PFSK-1 (cell line): ENCODE measurements around the gene HOXA9.

Source experiments
- FOXP2 ChIP-seq: optimal IDR thresholded peaks from 2 replicates; pipeline ENCODE3; 2011; ENCODE audit warnings: borderline replicate concordance, control low read depth, inconsistent platforms; ENCODE audit not compliant: insufficient read depth; ENCODE audit errors: extremely low read length, extremely low read depth
- POLR2AphosphoS5 ChIP-seq: IDR thresholded peaks from 2 replicates; pipeline ENCODE4 v1.6.1; 2012; ENCODE audit warnings: low read depth, mild to moderate bottlenecking, control low read depth, low read length, moderate library complexity
- TAF1 ChIP-seq: IDR thresholded peaks from 2 replicates; pipeline ENCODE4 v1.6.1; 2012; ENCODE audit warnings: low read length, control low read depth, borderline replicate concordance; ENCODE audit not compliant: insufficient read depth
- TF ChIP-seq, protein P1 (sequence below), 2 experiments: IDR thresholded peaks; 2 replicates each; pipeline versions ENCODE4 v1.6.1 to v1.8.0; 2011 to 2012; ENCODE audit warnings: low read depth in 2 of 2, low read length in 2 of 2, control low read depth in 1 of 2, inconsistent platforms in 1 of 2, mild to moderate bottlenecking in 1 of 2, moderate library complexity in 1 of 2; ENCODE audit not compliant: insufficient read depth in 1 of 2

DNA sequence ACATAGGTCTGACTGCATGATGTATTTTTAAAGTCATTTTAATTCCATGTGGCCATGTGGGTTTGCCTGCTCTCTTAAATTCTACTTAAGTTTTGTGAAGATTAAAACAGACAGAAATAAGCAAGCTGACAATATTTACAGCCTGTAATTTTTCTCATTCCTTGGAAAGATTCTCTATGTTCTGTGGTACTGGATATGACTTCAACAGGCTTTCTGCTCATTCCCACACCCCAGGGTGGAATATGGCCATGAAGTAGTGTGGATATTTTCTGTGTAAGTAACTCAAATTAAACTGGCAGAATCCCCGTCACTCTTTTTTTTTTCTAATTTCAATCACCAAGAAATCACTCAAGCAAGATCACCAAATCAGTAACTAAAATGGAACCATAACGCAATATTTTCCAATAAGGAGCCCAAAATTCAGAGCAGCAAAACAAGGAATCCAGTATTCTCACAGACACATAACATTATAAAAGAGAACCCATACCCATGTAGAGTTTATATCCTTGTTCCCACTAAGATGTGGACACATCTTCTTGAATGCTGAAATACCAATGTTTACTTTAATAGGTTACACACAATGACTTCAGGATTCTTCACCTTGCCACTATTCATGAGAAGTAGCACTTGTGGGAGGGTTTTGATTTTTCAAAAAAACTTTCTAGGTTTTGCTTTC, 27.6 kb downstream of the HOXA9 start:
- TF ChIP-seq POLR2AphosphoS5 = no peak
- no peak for TF ChIP-seq TAF1
- TF ChIP-seq, protein P1, sequence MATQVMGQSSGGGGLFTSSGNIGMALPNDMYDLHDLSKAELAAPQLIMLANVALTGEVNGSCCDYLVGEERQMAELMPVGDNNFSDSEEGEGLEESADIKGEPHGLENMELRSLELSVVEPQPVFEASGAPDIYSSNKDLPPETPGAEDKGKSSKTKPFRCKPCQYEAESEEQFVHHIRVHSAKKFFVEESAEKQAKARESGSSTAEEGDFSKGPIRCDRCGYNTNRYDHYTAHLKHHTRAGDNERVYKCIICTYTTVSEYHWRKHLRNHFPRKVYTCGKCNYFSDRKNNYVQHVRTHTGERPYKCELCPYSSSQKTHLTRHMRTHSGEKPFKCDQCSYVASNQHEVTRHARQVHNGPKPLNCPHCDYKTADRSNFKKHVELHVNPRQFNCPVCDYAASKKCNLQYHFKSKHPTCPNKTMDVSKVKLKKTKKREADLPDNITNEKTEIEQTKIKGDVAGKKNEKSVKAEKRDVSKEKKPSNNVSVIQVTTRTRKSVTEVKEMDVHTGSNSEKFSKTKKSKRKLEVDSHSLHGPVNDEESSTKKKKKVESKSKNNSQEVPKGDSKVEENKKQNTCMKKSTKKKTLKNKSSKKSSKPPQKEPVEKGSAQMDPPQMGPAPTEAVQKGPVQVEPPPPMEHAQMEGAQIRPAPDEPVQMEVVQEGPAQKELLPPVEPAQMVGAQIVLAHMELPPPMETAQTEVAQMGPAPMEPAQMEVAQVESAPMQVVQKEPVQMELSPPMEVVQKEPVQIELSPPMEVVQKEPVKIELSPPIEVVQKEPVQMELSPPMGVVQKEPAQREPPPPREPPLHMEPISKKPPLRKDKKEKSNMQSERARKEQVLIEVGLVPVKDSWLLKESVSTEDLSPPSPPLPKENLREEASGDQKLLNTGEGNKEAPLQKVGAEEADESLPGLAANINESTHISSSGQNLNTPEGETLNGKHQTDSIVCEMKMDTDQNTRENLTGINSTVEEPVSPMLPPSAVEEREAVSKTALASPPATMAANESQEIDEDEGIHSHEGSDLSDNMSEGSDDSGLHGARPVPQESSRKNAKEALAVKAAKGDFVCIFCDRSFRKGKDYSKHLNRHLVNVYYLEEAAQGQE (IDR thresholded peaks at IDR 0.05; ENCODE audit: insufficient read depth in 1 of 2, low read depth in 2 of 2, low read length in 2 of 2) = no peak
- no peak for TF ChIP-seq FOXP2
